Occipital lobe (tissue), 2 donors: ENCODE results near the gene SPATA31D3. TPM values are rescaled to one million over a fixed set of nuclear protein-coding genes. Genes with fewer than 3 reads are reported as not detected.
"Not testable (repeated sequence)": the region's sequence is repeated elsewhere in the genome, so short reads cannot be mapped to it uniquely, and the experiment has no call there.

Experiments
- DNase-seq: peaks from one replicate; lab custom pipeline; 2025; lab: John Stamatoyannopoulos, UW
- total RNA-seq: library from RNA; depleted of rRNA; stranded (reverse); fragments of >200 nt; gene quantifications from one replicate; pipeline ENCODE4 v1.2.3, GENCODE V29; 2014

The SPATA31D3 gene
- total RNA-seq, result not detected

GRCh38 chr9:81943393-81943792 lies at the start of gene SPATA31D3:
Gene SPATA31D3, plus strand, starts transcription at chr9:81943500. Its CDS starts 86 bp downstream, at chr9:81943586.
- not testable (repeated sequence) for DNase-seq

GRCh38 chr9:81893929-81894328 lies 49.4 kb upstream of the SPATA31D3 start:
- DNase-seq, result no peak

- DNase-seq, result no peak
Observed at GRCh38 chr9:81894891-81895290, 48.4 kb upstream of the SPATA31D3 start.

GRCh38 chr9:81896070-81896469 lies 47.2 kb upstream of the SPATA31D3 start:
- no peak for DNase-seq

GRCh38 chr9:81898851-81899250 lies 44.4 kb upstream of the SPATA31D3 start:
- no peak for DNase-seq

GRCh38 chr9:81902196-81902595 lies 41.1 kb upstream of the SPATA31D3 start:
- no peak for DNase-seq

GRCh38 chr9:81902626-81903025 lies 40.7 kb upstream of the SPATA31D3 start:
- DNase-seq, result no peak

- DNase-seq, result no peak
Observed at GRCh38 chr9:81906671-81907070, 36.6 kb upstream of the SPATA31D3 start.

- DNase-seq, result no peak
Observed at GRCh38 chr9:81912135-81912534, 31.2 kb upstream of the SPATA31D3 start.

- DNase-seq, result no peak
Observed at GRCh38 chr9:81915801-81916505, 27.3 kb upstream of the SPATA31D3 start.

- not testable (repeated sequence) for DNase-seq
Observed at GRCh38 chr9:81918507-81918906, 24.8 kb upstream of the SPATA31D3 start.

- DNase-seq, result not testable (repeated sequence)
Observed at GRCh38 chr9:81928305-81928704, 15.0 kb upstream of the SPATA31D3 start, which contains the start of gene SPATA31D4. Gene SPATA31D4, plus strand, starts transcription at chr9:81928428. Its CDS starts 86 bp downstream, at chr9:81928514.

GRCh38 chr9:81930147-81930546 lies 13.2 kb upstream of the SPATA31D3 start:
- not testable (repeated sequence) for DNase-seq

GRCh38 chr9:81933547-81933946 lies 9.8 kb upstream of the SPATA31D3 start:
- not testable (repeated sequence) for DNase-seq

GRCh38 chr9:81948650-81949049 lies 5.3 kb downstream of the SPATA31D3 start:
- DNase-seq, result not testable (repeated sequence)

GRCh38 chr9:81953096-81953495 lies 9.8 kb downstream of the SPATA31D3 start:
- DNase-seq, result no peak

- DNase-seq, result no peak
Observed at GRCh38 chr9:81955625-81956024, 12.3 kb downstream of the SPATA31D3 start.

GRCh38 chr9:81964218-81965171 lies 21.2 kb downstream of the SPATA31D3 start:
- DNase-seq, result no peak

GRCh38 chr9:81968026-81968425 lies 24.7 kb downstream of the SPATA31D3 start:
- DNase-seq, result no peak

GRCh38 chr9:81969971-81970370 lies 26.7 kb downstream of the SPATA31D3 start:
- DNase-seq, result no peak

GRCh38 chr9:81971727-81972126 lies 28.4 kb downstream of the SPATA31D3 start:
- DNase-seq, result no peak

GRCh38 chr9:81974764-81975163 lies 31.5 kb downstream of the SPATA31D3 start:
- no peak for DNase-seq
